Brain microvascular endothelial cell (primary cell): ENCODE data around the gene ZNF215.
"Not testable (repeated sequence)": the region's sequence is repeated elsewhere in the genome, so short reads cannot be mapped to it uniquely, and the experiment has no call there.

ENCODE experiments used
- DNase-seq: peaks from one replicate; pipeline ENCODE4 v3.0.0-alpha.2; 2020
- H3K27ac ChIP-seq: fragments of 250-450 bp; sonication (Bioruptor Pico); 2 replicates; pipeline ENCODE4 v1.5.1; 2020; ENCODE audit warnings: mild to moderate bottlenecking, moderate library complexity
- H3K27me3 ChIP-seq: fragments of 250-450 bp; sonication (Bioruptor Pico); replicated peaks from 2 replicates; pipeline ENCODE4 v1.5.1; 2020; ENCODE audit warnings: mild to moderate bottlenecking
- H3K36me3 ChIP-seq: fragments of 250-450 bp; sonication (Bioruptor Pico); replicated peaks from 2 replicates; pipeline ENCODE4 v1.5.1; 2020; ENCODE audit warnings: mild to moderate bottlenecking
- H3K4me3 ChIP-seq: 2 replicates; pipeline ENCODE4 v1.5.1; 2011; ENCODE audit warnings: low read depth, mild to moderate bottlenecking, control low read depth, low read length, moderate library complexity
- CTCF ChIP-seq: IDR thresholded peaks from 2 replicates; pipeline ENCODE4 v1.5.1; 2011; ENCODE audit warnings: low read depth, mild to moderate bottlenecking, moderate library complexity, low read length, control low read depth, inconsistent platforms; ENCODE audit errors: missing control alignments
- in situ Hi-C: cut with HindIII; loops from 2 replicates; pipeline ENCODE4 v1.10.0; 2017; ENCODE audit warnings: low sequenced_read_pairs, low pct_ligation_motif_present

The ZNF215 gene

GRCh38 chr11:6962141-6962540 is 35.9 kb downstream of the ZNF215 start:
- no peak for TF ChIP-seq CTCF
- Histone ChIP-seq H3K4me3 (no peak overlapping the region), H3K36me3 (no peaks in the 10 kb centered on the region), H3K27ac (no peak overlapping the region), H3K27me3 (no peaks in the 10 kb centered on the region)
- DNase-seq, result no peak
- in situ Hi-C loops, result no loop called here

GRCh38 chr11:6962673-6963072 is 36.4 kb downstream of the ZNF215 start:
- H3K27me3 ChIP-seq, result no peaks in the 10 kb centered on the region
- DNase-seq, result no peak
- in situ Hi-C loops, result no loop called here
- no peaks in the 10 kb centered on the region for H3K36me3 ChIP-seq
- TF ChIP-seq CTCF, result no peak
- no peak overlapping the region for H3K4me3 ChIP-seq
- H3K27ac ChIP-seq, result no peak overlapping the region

- no peak for DNase-seq
- TF ChIP-seq CTCF, result no peak
- Histone ChIP-seq H3K36me3 (no peaks in the 10 kb centered on the region), H3K27me3 (no peaks in the 10 kb centered on the region), H3K4me3 (no peak overlapping the region), H3K27ac (no peak overlapping the region)
- in situ Hi-C loops, result no loop called here
Observed at GRCh38 chr11:6968816-6969215, 42.6 kb downstream of the ZNF215 start.

- H3K36me3 ChIP-seq, DNase-seq, H3K27ac ChIP-seq, H3K27me3 ChIP-seq, H3K4me3 ChIP-seq, in situ Hi-C loops: not testable (repeated sequence)
Observed at GRCh38 chr11:6969854-6970253, 43.6 kb downstream of the ZNF215 start.

GRCh38 chr11:6979365-6979764 is 53.1 kb downstream of the ZNF215 start:
- in situ Hi-C loops, result no loop called here
- no peaks in the 10 kb centered on the region for H3K36me3 ChIP-seq
- DNase-seq, result no peak
- H3K27me3 ChIP-seq, result no peaks in the 10 kb centered on the region
- TF ChIP-seq CTCF, result no peak
- no peak overlapping the region for H3K27ac ChIP-seq
- no peak overlapping the region for H3K4me3 ChIP-seq

GRCh38 chr11:6986487-6986886 is 60.3 kb downstream of the ZNF215 start:
- Histone ChIP-seq H3K36me3 (no peaks in the 10 kb centered on the region), H3K4me3 (no peak overlapping the region), H3K27ac (no peak overlapping the region), H3K27me3 (no peaks in the 10 kb centered on the region)
- in situ Hi-C loops, result no loop called here
- DNase-seq, result no peak
- TF ChIP-seq CTCF, result no peak

- no peak for TF ChIP-seq CTCF
- no peaks in the 10 kb centered on the region for H3K36me3 ChIP-seq
- in situ Hi-C loops, result no loop called here
- no peak overlapping the region for H3K27ac ChIP-seq
- DNase-seq, result peak; percentile 23
- no peaks in the 10 kb centered on the region for H3K27me3 ChIP-seq
- H3K4me3 ChIP-seq, result no peak overlapping the region
Observed at GRCh38 chr11:6988506-6988905, 62.3 kb downstream of the ZNF215 start.
